GM12865 (cell line): ENCODE measurements around the gene FKBP14.

Experiments
- DNase-seq: peaks from one replicate; pipeline ENCODE4 v3.0.0; 2010; ENCODE audit warnings: low read depth
- H3K4me3 ChIP-seq: 2 replicates; pipeline ENCODE4 v1.5.1; 2011; ENCODE audit warnings: mild to moderate bottlenecking, low read depth, low read length, control low read depth
- CTCF ChIP-seq: IDR thresholded peaks from 2 replicates; pipeline ENCODE4 v1.5.1; 2011; ENCODE audit warnings: low read length, control low read depth, low read depth, inconsistent platforms; ENCODE audit not compliant: insufficient read depth; ENCODE audit errors: missing control alignments

The FKBP14 gene

GRCh38 chr7:30048582-30048981, 22.1 kb upstream of the FKBP14 start:
- no peak overlapping the region for H3K4me3 ChIP-seq
- no peak for DNase-seq
- TF ChIP-seq CTCF: no peak

GRCh38 chr7:30047124-30047523, 20.6 kb upstream of the FKBP14 start:
- H3K4me3 ChIP-seq: no peak overlapping the region
- TF ChIP-seq CTCF: no peak
- no peak for DNase-seq

GRCh38 chr7:30046127-30046770, 19.7 kb upstream of the FKBP14 start:
- no peak for DNase-seq
- H3K4me3 ChIP-seq: no peak overlapping the region
- TF ChIP-seq CTCF: no peak

GRCh38 chr7:30041526-30042269, 15.2 kb upstream of the FKBP14 start:
- no peak overlapping the region for H3K4me3 ChIP-seq
- no peak for DNase-seq
- no peak for TF ChIP-seq CTCF

GRCh38 chr7:30040938-30041337, 14.4 kb upstream of the FKBP14 start:
- no peak overlapping the region for H3K4me3 ChIP-seq
- no peak for TF ChIP-seq CTCF
- no peak for DNase-seq

GRCh38 chr7:30038196-30038980, 11.9 kb upstream of the FKBP14 start:
- H3K4me3 ChIP-seq: no peak overlapping the region
- TF ChIP-seq CTCF: no peak
- DNase-seq: no peak
